GM12878 (cell line): ENCODE data around the gene PRKN. TPM values are rescaled to one million over a fixed set of nuclear protein-coding genes. Genes with fewer than 3 reads are reported as not detected.

Experiments used
- BMI1 ChIP-seq: fragments of 450-650 bp; IDR thresholded peaks from 2 replicates; pipeline ENCODE4 v1.6.1; 2016; ENCODE audit warnings: mild to moderate bottlenecking, moderate library complexity, borderline replicate concordance
- CREM ChIP-seq: IDR thresholded peaks from 2 replicates; pipeline ENCODE4 v1.6.1; 2014; ENCODE audit warnings: antibody characterized with exemption, low read depth
- EGR1 ChIP-seq, 2 experiments: IDR thresholded peaks; 1 replicate in 1 of 2; 2 replicates in 1 of 2; pipeline ENCODE4 v1.6.1; 2011 to 2012; ENCODE audit warnings: low read depth in 2 of 2, low read length in 2 of 2, borderline replicate concordance in 1 of 2, mild to moderate bottlenecking in 1 of 2, moderate library complexity in 1 of 2
- KDM1A ChIP-seq: fragments of 200-600 bp; sonication (generic); IDR thresholded peaks from 2 replicates; pipeline ENCODE4 v1.6.1; 2016; ENCODE audit warnings: borderline replicate concordance
- MEF2A ChIP-seq: IDR thresholded peaks from 2 replicates; pipeline ENCODE4 v1.6.1; 2011; ENCODE audit warnings: low read depth, mild to moderate bottlenecking, low read length, moderate library complexity; ENCODE audit not compliant: insufficient read depth
- MTA3 ChIP-seq: IDR thresholded peaks from 2 replicates; pipeline ENCODE4 v1.6.1; 2012; ENCODE audit warnings: low read length, inconsistent platforms, borderline replicate concordance
- POLR2AphosphoS2 ChIP-seq: IDR thresholded peaks from 2 replicates; pipeline ENCODE4 v1.6.1; 2011; ENCODE audit warnings: low read depth, mild to moderate bottlenecking, low read length, improper control_type of control experiment, moderate library complexity
- POU2F2 ChIP-seq: IDR thresholded peaks from 3 replicates; pipeline ENCODE4 v1.6.1; 2011; ENCODE audit warnings: low read depth, mild to moderate bottlenecking, low read length, borderline replicate concordance
- RCOR1 ChIP-seq: conservative IDR thresholded peaks from 2 replicates; pipeline ENCODE4 v1.6.1; 2012; ENCODE audit warnings: low read depth, low read length, improper control_type of control experiment
- SP1 ChIP-seq: IDR thresholded peaks from one replicate; pipeline ENCODE4 v1.6.1; 2011; ENCODE audit warnings: low read depth, low read length
- SREBF1 ChIP-seq: IDR thresholded peaks from 2 replicates; pipeline ENCODE4 v1.6.1; 2012; ENCODE audit warnings: mild to moderate bottlenecking, low read length
- TBL1XR1 ChIP-seq: IDR thresholded peaks from 2 replicates; pipeline ENCODE4 v1.6.1; 2012; ENCODE audit warnings: low read depth, low read length, improper control_type of control experiment
- TCF7 ChIP-seq: IDR thresholded peaks from 2 replicates; pipeline ENCODE4 v1.6.1; 2014; ENCODE audit warnings: antibody characterized with exemption, borderline replicate concordance
- polyA plus RNA-seq, 11 experiments: library from polyadenylated mRNA; depleted of rRNA in 4 of 11; unstranded in 6 of 11; stranded (reverse) in 5 of 11; fragments of >200 nt; fragmentation: Nextera tagmentation in 4 of 11; fragmentation: Illumina TruSeq in 1 of 11; extraction: Ambion mirVana in 4 of 11; extraction: Trizol in 1 of 11; gene quantifications; 1 replicate in 1 of 11; 2 replicates in 10 of 11; pipeline versions ENCODE4 v1.2.1 to v1.2.3, GENCODE V29; 2011 to 2016; ENCODE audit warnings: inconsistent platforms in 2 of 11, missing spikeins in 2 of 11, low read depth in 1 of 11
- total RNA-seq, 4 experiments: library from RNA; depleted of rRNA in 3 of 4; stranded (reverse); fragments of >200 nt in 3 of 4; fragmentation: Illumina TruSeq in 1 of 4; extraction: Trizol in 1 of 4; gene quantifications; 2 replicates each; pipeline versions ENCODE4 v1.2.1 to v1.2.3, GENCODE V29; 2013 to 2021
- TF ChIP-seq, protein P1 (sequence below): fragments of 450-650 bp; formaldehyde crosslinking; IDR thresholded peaks from 2 replicates; pipeline ENCODE4 v1.4.0; 2022; ENCODE audit warnings: mild to moderate bottlenecking, moderate library complexity
- TF ChIP-seq, protein P2 (sequence below): IDR thresholded peaks from 2 replicates; pipeline ENCODE4 v1.6.1; 2012; ENCODE audit warnings: low read depth, low read length, improper control_type of control experiment
- TF ChIP-seq, protein P3 (sequence below): fragments of 150-350 bp; IDR thresholded peaks from 2 replicates; pipeline ENCODE4 v1.6.1; 2014; ENCODE audit warnings: mild to moderate bottlenecking, low read depth, low read length
- TF ChIP-seq, protein P4 (sequence below): fragments of 450-650 bp; IDR thresholded peaks from 2 replicates; pipeline ENCODE4 v1.6.1; 2014; ENCODE audit warnings: mild to moderate bottlenecking
- TF ChIP-seq, protein P5 (sequence below): fragments of 450-650 bp; IDR thresholded peaks from 2 replicates; pipeline ENCODE4 v1.6.1; 2017; ENCODE audit warnings: mild to moderate bottlenecking, moderate library complexity

PRKN gene
- total and polyA plus RNA-seq, 10 of the 15 experiments (the other 5 are each of a cell fraction or from before 2014, with no cell fraction given) = 0.06 to 0.09 TPM; not detected in 8

DNA sequence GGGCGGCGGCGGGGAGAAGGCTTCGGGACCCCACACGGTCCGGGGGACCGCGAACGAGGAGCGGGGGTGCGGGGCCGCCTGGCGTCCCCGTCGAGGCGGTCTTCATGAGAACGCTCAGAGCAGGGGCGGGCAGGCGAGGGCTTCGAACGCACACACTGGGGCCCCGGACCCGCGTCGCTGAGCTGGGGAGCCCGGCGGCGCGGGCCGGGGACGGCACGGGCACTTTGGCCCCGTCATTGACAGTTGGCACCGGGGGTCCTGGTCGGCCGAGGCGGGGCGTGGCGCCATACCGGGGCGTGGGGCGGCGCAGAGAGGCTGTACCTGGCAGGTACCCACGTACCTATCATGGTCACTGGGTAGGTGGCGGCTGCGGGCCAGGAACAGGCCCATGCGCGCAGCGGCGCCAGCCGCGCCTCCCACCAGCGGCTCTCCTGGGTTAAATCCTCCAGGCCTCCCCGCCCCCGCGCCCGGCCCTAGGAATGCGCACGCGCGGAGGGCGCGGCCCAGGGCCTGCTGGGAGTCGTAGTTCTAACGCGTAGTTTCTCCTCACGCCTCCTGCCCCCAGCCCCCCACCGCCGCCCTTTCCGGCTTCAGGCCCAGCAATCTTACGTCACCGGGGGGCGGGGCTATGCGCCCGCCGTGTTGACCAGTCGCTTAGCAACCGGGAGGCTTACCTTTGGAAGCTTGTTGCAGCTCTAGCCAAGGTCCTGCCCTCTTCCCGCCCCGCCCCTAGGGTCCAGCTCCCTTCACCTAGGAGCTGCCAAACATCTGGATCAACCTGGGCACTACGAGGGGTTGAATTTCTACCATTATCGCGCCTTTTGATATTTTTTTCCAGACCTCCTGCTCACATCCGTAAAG is at the start of gene PRKN, which contains the start of gene PACRG (continued):
- TF ChIP-seq, protein P1, sequence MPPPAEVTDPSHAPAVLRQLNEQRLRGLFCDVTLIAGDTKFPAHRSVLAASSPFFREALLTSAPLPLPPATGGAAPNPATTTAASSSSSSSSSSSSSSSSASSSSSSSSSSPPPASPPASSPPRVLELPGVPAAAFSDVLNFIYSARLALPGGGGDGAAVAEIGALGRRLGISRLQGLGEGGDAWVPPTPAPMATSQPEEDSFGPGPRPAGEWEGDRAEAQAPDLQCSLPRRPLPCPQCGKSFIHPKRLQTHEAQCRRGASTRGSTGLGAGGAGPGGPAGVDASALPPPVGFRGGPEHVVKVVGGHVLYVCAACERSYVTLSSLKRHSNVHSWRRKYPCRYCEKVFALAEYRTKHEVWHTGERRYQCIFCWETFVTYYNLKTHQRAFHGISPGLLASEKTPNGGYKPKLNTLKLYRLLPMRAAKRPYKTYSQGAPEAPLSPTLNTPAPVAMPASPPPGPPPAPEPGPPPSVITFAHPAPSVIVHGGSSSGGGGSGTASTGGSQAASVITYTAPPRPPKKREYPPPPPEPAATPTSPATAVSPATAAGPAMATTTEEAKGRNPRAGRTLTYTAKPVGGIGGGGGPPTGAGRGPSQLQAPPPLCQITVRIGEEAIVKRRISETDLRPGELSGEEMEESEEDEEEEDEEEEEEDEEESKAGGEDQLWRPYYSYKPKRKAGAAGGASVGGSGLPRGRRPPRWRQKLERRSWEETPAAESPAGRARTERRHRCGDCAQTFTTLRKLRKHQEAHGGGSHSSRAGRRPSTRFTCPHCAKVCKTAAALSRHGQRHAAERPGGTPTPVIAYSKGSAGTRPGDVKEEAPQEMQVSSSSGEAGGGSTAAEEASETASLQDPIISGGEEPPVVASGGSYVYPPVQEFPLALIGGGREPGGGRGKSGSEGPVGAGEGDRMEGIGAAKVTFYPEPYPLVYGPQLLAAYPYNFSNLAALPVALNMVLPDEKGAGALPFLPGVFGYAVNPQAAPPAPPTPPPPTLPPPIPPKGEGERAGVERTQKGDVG (CRISPR knock-in tag) = no peak
- no peak for TF ChIP-seq MTA3
- no peak for TF ChIP-seq KDM1A
- TF ChIP-seq, protein P2, sequence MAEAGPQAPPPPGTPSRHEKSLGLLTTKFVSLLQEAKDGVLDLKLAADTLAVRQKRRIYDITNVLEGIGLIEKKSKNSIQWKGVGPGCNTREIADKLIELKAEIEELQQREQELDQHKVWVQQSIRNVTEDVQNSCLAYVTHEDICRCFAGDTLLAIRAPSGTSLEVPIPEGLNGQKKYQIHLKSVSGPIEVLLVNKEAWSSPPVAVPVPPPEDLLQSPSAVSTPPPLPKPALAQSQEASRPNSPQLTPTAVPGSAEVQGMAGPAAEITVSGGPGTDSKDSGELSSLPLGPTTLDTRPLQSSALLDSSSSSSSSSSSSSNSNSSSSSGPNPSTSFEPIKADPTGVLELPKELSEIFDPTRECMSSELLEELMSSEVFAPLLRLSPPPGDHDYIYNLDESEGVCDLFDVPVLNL = no peak
- TF ChIP-seq, protein P3, sequence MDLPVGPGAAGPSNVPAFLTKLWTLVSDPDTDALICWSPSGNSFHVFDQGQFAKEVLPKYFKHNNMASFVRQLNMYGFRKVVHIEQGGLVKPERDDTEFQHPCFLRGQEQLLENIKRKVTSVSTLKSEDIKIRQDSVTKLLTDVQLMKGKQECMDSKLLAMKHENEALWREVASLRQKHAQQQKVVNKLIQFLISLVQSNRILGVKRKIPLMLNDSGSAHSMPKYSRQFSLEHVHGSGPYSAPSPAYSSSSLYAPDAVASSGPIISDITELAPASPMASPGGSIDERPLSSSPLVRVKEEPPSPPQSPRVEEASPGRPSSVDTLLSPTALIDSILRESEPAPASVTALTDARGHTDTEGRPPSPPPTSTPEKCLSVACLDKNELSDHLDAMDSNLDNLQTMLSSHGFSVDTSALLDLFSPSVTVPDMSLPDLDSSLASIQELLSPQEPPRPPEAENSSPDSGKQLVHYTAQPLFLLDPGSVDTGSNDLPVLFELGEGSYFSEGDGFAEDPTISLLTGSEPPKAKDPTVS = no peak
- no peak for TF ChIP-seq POLR2AphosphoS2
- TF ChIP-seq, protein P4, sequence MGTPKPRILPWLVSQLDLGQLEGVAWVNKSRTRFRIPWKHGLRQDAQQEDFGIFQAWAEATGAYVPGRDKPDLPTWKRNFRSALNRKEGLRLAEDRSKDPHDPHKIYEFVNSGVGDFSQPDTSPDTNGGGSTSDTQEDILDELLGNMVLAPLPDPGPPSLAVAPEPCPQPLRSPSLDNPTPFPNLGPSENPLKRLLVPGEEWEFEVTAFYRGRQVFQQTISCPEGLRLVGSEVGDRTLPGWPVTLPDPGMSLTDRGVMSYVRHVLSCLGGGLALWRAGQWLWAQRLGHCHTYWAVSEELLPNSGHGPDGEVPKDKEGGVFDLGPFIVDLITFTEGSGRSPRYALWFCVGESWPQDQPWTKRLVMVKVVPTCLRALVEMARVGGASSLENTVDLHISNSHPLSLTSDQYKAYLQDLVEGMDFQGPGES = no peak
- peak in 1 of 2 experiments; percentile 96; a peak in 2 of 3 replicates for TF ChIP-seq EGR1 (IDR thresholded peaks at IDR 0.05; ENCODE audit: borderline replicate concordance in 1 of 2, low read depth in 2 of 2, low read length in 2 of 2)
- TF ChIP-seq, protein P5, sequence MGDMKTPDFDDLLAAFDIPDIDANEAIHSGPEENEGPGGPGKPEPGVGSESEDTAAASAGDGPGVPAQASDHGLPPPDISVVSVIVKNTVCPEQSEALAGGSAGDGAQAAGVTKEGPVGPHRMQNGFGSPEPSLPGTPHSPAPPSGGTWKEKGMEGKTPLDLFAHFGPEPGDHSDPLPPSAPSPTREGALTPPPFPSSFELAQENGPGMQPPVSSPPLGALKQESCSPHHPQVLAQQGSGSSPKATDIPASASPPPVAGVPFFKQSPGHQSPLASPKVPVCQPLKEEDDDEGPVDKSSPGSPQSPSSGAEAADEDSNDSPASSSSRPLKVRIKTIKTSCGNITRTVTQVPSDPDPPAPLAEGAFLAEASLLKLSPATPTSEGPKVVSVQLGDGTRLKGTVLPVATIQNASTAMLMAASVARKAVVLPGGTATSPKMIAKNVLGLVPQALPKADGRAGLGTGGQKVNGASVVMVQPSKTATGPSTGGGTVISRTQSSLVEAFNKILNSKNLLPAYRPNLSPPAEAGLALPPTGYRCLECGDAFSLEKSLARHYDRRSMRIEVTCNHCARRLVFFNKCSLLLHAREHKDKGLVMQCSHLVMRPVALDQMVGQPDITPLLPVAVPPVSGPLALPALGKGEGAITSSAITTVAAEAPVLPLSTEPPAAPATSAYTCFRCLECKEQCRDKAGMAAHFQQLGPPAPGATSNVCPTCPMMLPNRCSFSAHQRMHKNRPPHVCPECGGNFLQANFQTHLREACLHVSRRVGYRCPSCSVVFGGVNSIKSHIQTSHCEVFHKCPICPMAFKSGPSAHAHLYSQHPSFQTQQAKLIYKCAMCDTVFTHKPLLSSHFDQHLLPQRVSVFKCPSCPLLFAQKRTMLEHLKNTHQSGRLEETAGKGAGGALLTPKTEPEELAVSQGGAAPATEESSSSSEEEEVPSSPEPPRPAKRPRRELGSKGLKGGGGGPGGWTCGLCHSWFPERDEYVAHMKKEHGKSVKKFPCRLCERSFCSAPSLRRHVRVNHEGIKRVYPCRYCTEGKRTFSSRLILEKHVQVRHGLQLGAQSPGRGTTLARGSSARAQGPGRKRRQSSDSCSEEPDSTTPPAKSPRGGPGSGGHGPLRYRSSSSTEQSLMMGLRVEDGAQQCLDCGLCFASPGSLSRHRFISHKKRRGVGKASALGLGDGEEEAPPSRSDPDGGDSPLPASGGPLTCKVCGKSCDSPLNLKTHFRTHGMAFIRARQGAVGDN = no peak
- TF ChIP-seq MEF2A = no peak
- no peak for TF ChIP-seq SP1
- TF ChIP-seq TBL1XR1 = no peak
- peak; percentile 81 for TF ChIP-seq CREM
- no peak for TF ChIP-seq POU2F2
- peak; percentile 79 for TF ChIP-seq BMI1
- TF ChIP-seq SREBF1 = peak; percentile 51
- no peak for TF ChIP-seq RCOR1
- TF ChIP-seq TCF7 = no peak
